IMR-90 (cell line): ENCODE results near the gene CDYL2. TPM values are rescaled to one million over a fixed set of nuclear protein-coding genes. Genes with fewer than 3 reads are reported as not detected.

Experiments
- ATAC-seq: fragments of 200-7000 bp; cut with Tn5 transposase; 2 replicates; pipeline ENCODE4 v1.9.1; 2020; ENCODE audit warnings: low read depth, mild to moderate bottlenecking, moderate library complexity
- BruUV-seq: library from RNA; stranded (reverse); fragments of 400-500 nt; replicated peaks from 2 replicates; lab custom pipeline; 2021; lab: Mats Ljungman, UMichigan
- CTCF ChIA-PET: fragments of 300-600 bp; formaldehyde crosslinking; extraction: SDS; loops from one replicate; lab custom pipeline; 2021; ENCODE audit warnings: antibody characterized with exemption; lab: Yijun Ruan, JAX
- POLR2A ChIA-PET: fragments of 300-600 bp; sonication (Branson Sonifier 250); formaldehyde crosslinking; loops from one replicate; lab custom pipeline; 2022; ENCODE audit warnings: antibody characterized with exemption; ENCODE audit not compliant: unreplicated experiment; lab: Charles Lee
- DNase-seq: peaks from one replicate; pipeline ENCODE4 v3.0.0; 2013
- H2AFZ ChIP-seq: replicated peaks from 2 replicates; pipeline ENCODE3; 2013; ENCODE audit warnings: low read length, mild to moderate bottlenecking; ENCODE audit not compliant: poor library complexity
- H2AK5ac ChIP-seq: 2 replicates; pipeline ENCODE4 v1.6.1; 2013; ENCODE audit warnings: low read depth, low read length, inconsistent platforms
- H2AK9ac ChIP-seq: replicated peaks from 2 replicates; pipeline ENCODE3; 2013; ENCODE audit warnings: mild to moderate bottlenecking, low read depth, low read length, moderate library complexity; ENCODE audit not compliant: poor library complexity
- H2BK120ac ChIP-seq: 2 replicates; pipeline ENCODE4 v1.6.1; 2013; ENCODE audit warnings: low read depth, low read length, inconsistent platforms
- H2BK15ac ChIP-seq: 3 replicates; pipeline ENCODE4 v1.6.1; 2013; ENCODE audit warnings: low read depth, low read length, inconsistent platforms
- H2BK20ac ChIP-seq: 2 replicates; pipeline ENCODE4 v1.6.1; 2013; ENCODE audit warnings: low read depth, mild to moderate bottlenecking, inconsistent platforms, low read length, moderate library complexity
- H2BK5ac ChIP-seq: 2 replicates; pipeline ENCODE4 v1.6.1; 2013; ENCODE audit warnings: mild to moderate bottlenecking, low read depth, low read length, inconsistent platforms; ENCODE audit not compliant: poor library complexity, severe bottlenecking
- H3K14ac ChIP-seq: replicated peaks from 2 replicates; pipeline ENCODE4 v1.6.1; 2013; ENCODE audit warnings: low read depth, low read length, inconsistent platforms
- H3K18ac ChIP-seq: 2 replicates; pipeline ENCODE4 v1.6.1; 2013; ENCODE audit warnings: low read depth, low read length, control low read depth
- H3K23ac ChIP-seq: 2 replicates; pipeline ENCODE4 v1.6.1; 2013; ENCODE audit warnings: low read depth, low read length, inconsistent platforms
- H3K27ac ChIP-seq: 2 replicates; pipeline ENCODE4 v1.5.1; 2013; ENCODE audit warnings: mild to moderate bottlenecking, control low read depth, low read length; ENCODE audit not compliant: insufficient read depth
- H3K27me3 ChIP-seq: 2 replicates; pipeline ENCODE4 v1.6.1; 2013; ENCODE audit warnings: low read length; ENCODE audit not compliant: control insufficient read depth, insufficient read depth
- H3K36me3 ChIP-seq: 2 replicates; pipeline ENCODE4 v1.6.1; 2013; ENCODE audit warnings: low read length, mixed read lengths; ENCODE audit not compliant: control insufficient read depth, insufficient read depth
- H3K4ac ChIP-seq: 2 replicates; pipeline ENCODE4 v1.6.1; 2013; ENCODE audit warnings: low read depth, low read length, inconsistent platforms
- H3K4me1 ChIP-seq: 2 replicates; pipeline ENCODE4 v1.6.1; 2013; ENCODE audit warnings: low read length, mixed read lengths; ENCODE audit not compliant: control insufficient read depth, insufficient read depth
- H3K4me2 ChIP-seq: 2 replicates; pipeline ENCODE4 v1.6.1; 2013; ENCODE audit warnings: low read depth, mild to moderate bottlenecking, control low read depth, low read length, moderate library complexity
- H3K4me3 ChIP-seq: 2 replicates; pipeline ENCODE4 v1.5.1; 2013; ENCODE audit warnings: low read depth, mild to moderate bottlenecking, control low read depth, low read length, moderate library complexity; ENCODE audit not compliant: insufficient read depth
- H3K56ac ChIP-seq: 2 replicates; pipeline ENCODE4 v1.6.1; 2013; ENCODE audit warnings: low read length, inconsistent platforms; ENCODE audit not compliant: insufficient read depth; ENCODE audit errors: extremely low read depth
- H3K79me1 ChIP-seq, 2 experiments: 2 replicates each; pipeline ENCODE4 v1.6.1; 2013; ENCODE audit warnings: low read length in 2 of 2, inconsistent platforms in 1 of 2, low read depth in 1 of 2
- H3K9ac ChIP-seq: 2 replicates; pipeline ENCODE4 v1.6.1; 2013; ENCODE audit warnings: low read depth, low read length, control low read depth
- H3K9me1 ChIP-seq: 2 replicates; pipeline ENCODE4 v1.6.1; 2013; ENCODE audit warnings: low read length, inconsistent platforms; ENCODE audit not compliant: insufficient read depth
- H3K9me3 ChIP-seq: 2 replicates; pipeline ENCODE4 v1.6.1; 2013; ENCODE audit warnings: low read length; ENCODE audit not compliant: control insufficient read depth, insufficient read depth
- H4K20me1 ChIP-seq: 2 replicates; pipeline ENCODE4 v1.6.1; 2013; ENCODE audit warnings: low read length, inconsistent platforms; ENCODE audit not compliant: insufficient read depth
- H4K5ac ChIP-seq: 2 replicates; pipeline ENCODE4 v1.6.1; 2013; ENCODE audit warnings: mild to moderate bottlenecking, low read depth, low read length, control low read depth
- H4K8ac ChIP-seq, 2 experiments: 2 replicates each; pipeline ENCODE4 v1.6.1; 2013; ENCODE audit warnings: low read depth in 2 of 2, low read length in 2 of 2, control low read depth in 1 of 2, inconsistent platforms in 1 of 2
- H4K91ac ChIP-seq: 2 replicates; pipeline ENCODE4 v1.6.1; 2013; ENCODE audit warnings: low read depth, low read length, inconsistent platforms; ENCODE audit not compliant: insufficient read depth
- BHLHE40 ChIP-seq: fragments of 150-350 bp; IDR thresholded peaks from 2 replicates; pipeline ENCODE4 v1.6.1; 2016; ENCODE audit warnings: mild to moderate bottlenecking, low read depth, low read length
- CHD1 ChIP-seq: IDR thresholded peaks from 2 replicates; pipeline ENCODE4 v1.6.1; 2012; ENCODE audit warnings: low read depth, low read length, improper control_type of control experiment
- CTCF ChIP-seq: conservative IDR thresholded peaks from 2 replicates; pipeline ENCODE4 v1.5.1; 2012; ENCODE audit warnings: mild to moderate bottlenecking, low read depth, low read length, improper control_type of control experiment
- MAFK ChIP-seq: IDR thresholded peaks from 2 replicates; pipeline ENCODE4 v1.6.1; 2012; ENCODE audit warnings: low read depth, low read length, improper control_type of control experiment
- MAZ ChIP-seq: IDR thresholded peaks from 2 replicates; pipeline ENCODE4 v1.6.1; 2012; ENCODE audit warnings: low read depth, mild to moderate bottlenecking, low read length, improper control_type of control experiment, moderate library complexity, borderline replicate concordance
- MXI1 ChIP-seq: IDR thresholded peaks from 2 replicates; pipeline ENCODE4 v1.6.1; 2012; ENCODE audit warnings: low read depth, mild to moderate bottlenecking, low read length, moderate library complexity, borderline replicate concordance
- NFE2L2 ChIP-seq: fragments of 150-350 bp; IDR thresholded peaks from 2 replicates; pipeline ENCODE4 v1.6.1; 2016; ENCODE audit warnings: low read depth, mild to moderate bottlenecking, low read length
- POLR2A ChIP-seq: IDR thresholded peaks from 2 replicates; pipeline ENCODE4 v1.6.1; 2012; ENCODE audit warnings: mild to moderate bottlenecking, low read depth, low read length
- SMC3 ChIP-seq: fragments of 150-350 bp; IDR thresholded peaks from 2 replicates; pipeline ENCODE4 v1.6.1; 2016; ENCODE audit warnings: low read depth, mild to moderate bottlenecking, antibody characterized with exemption, low read length, moderate library complexity
- USF2 ChIP-seq: fragments of 150-350 bp; IDR thresholded peaks from 2 replicates; pipeline ENCODE4 v1.6.1; 2017; ENCODE audit warnings: mild to moderate bottlenecking, antibody characterized with exemption, low read length, low read depth
- WGBS, 2 experiments: methylation state at CpG; one replicate each; pipeline versions ENCODE4 v1.1.5 to v1.1.7; 2013; ENCODE audit warnings: missing lambda C conversion rate in 2 of 2; ENCODE audit not compliant: insufficient read length in 1 of 2; ENCODE audit errors: extremely low coverage in 2 of 2; 5-methylcytosine and 5-hydroxymethylcytosine counted together
- dilution Hi-C: fragments of 300-500 bp; cut with HindIII; formaldehyde crosslinking; loops from one replicate; pipeline ENCODE4 v1.14.3; 2018; ENCODE audit warnings: low sequenced_read_pairs; ENCODE audit not compliant: unreplicated experiment
- in situ Hi-C: fragments of 300-500 bp; cut with MboI; formaldehyde crosslinking; loops from 3 replicates; pipeline ENCODE4 v1.14.3; 2019; ENCODE audit warnings: low sequenced_read_pairs, inconsistent platforms, mixed read lengths
- intact Hi-C: fragments of 100-400 bp; cut with micrococcal nuclease; formaldehyde crosslinking; loops from 2 replicates; pipeline ENCODE4 v1.10.0; 2022
- polyA plus RNA-seq, 3 experiments: library from polyadenylated mRNA; depleted of rRNA; stranded (reverse); fragments of >200 nt; gene quantifications; 2 replicates each; pipeline ENCODE4 v1.2.3, GENCODE V29; 2012; ENCODE audit warnings: low replicate concordance in 1 of 3
- total RNA-seq: library from RNA; depleted of rRNA; stranded (reverse); fragments of >200 nt; gene quantifications from 2 replicates; pipeline ENCODE4 v1.2.3, GENCODE V29; 2012
- TF ChIP-seq, protein P1 (sequence below): fragments of 150-350 bp; IDR thresholded peaks from 2 replicates; pipeline ENCODE4 v1.6.1; 2016; ENCODE audit warnings: low read depth, mild to moderate bottlenecking, low read length, moderate library complexity, borderline replicate concordance

CDYL2 gene
- total and polyA plus RNA-seq, 2 of the 4 experiments (the other 2 are of a cell fraction) = 1.2 to 3.9 TPM

DNA sequence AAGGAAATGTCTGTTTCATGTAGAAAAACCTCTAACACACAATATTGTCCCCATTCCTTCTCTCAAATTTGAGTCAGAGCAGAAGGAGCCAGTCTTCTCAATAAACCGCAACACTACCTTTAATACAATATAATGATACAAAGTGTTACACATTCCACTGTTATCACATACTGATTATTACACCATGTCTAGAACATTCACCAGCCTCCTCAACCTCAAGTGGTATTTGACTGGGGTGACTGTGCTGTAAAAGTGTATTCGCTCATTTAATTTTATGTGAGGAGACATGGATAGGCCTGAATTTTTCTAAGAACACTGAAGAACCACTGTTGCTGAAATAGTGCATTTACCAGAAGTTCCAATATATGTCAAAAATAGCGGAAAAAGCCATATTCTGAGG, 10.3 kb downstream of the CDYL2 start:
- H3K36me3 ChIP-seq = no peaks in the 10 kb centered on the region
- H2BK20ac ChIP-seq = no peak overlapping the region
- TF ChIP-seq CTCF = no peak
- no peak for TF ChIP-seq MAZ
- TF ChIP-seq, protein P1, sequence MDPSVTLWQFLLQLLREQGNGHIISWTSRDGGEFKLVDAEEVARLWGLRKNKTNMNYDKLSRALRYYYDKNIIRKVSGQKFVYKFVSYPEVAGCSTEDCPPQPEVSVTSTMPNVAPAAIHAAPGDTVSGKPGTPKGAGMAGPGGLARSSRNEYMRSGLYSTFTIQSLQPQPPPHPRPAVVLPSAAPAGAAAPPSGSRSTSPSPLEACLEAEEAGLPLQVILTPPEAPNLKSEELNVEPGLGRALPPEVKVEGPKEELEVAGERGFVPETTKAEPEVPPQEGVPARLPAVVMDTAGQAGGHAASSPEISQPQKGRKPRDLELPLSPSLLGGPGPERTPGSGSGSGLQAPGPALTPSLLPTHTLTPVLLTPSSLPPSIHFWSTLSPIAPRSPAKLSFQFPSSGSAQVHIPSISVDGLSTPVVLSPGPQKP = no peak
- no peak for TF ChIP-seq MXI1
- TF ChIP-seq BHLHE40 = no peak
- no peak for TF ChIP-seq CHD1
- no peak for TF ChIP-seq POLR2A
- TF ChIP-seq MAFK = no peak
- TF ChIP-seq USF2 = no peak
- TF ChIP-seq NFE2L2 = no peak
- no peak for TF ChIP-seq SMC3
- POLR2A ChIA-PET = no interaction called here
- H3K27me3 ChIP-seq = no peaks in the 10 kb centered on the region
- DNase-seq = no peak
- no peak overlapping the region for H3K4me2 ChIP-seq
- H2AK5ac ChIP-seq = no peak overlapping the region
- no peak overlapping the region for H2AK9ac ChIP-seq
- no peak overlapping the region for H3K23ac ChIP-seq
- H3K4me1 ChIP-seq = no peaks in the 10 kb centered on the region
- no peak for ATAC-seq
- H4K91ac ChIP-seq = no peak overlapping the region
- H3K4me3 ChIP-seq = no peak overlapping the region
- H3K9ac ChIP-seq = no peak overlapping the region
- no peak overlapping the region for H3K18ac ChIP-seq
- in situ Hi-C loops (no loop called here), intact Hi-C loops (no loop called here), dilution Hi-C loops (no loop called here)
- no peak overlapping the region for H4K5ac ChIP-seq
- no peaks in the 10 kb centered on the region for H3K9me3 ChIP-seq
- peaks cover 0 to 9% of the 10 kb centered on the region in 2 experiments; a peak in 1 of 4 replicates for H3K79me1 ChIP-seq
- no TSS peak for BruUV-seq
- H3K56ac ChIP-seq = no peak overlapping the region
- CTCF ChIA-PET = no interaction called here
- H2BK5ac ChIP-seq = no peak overlapping the region
- no peak overlapping the region for H4K8ac ChIP-seq
- H2BK120ac ChIP-seq = no peak overlapping the region
- H3K4ac ChIP-seq = no peak overlapping the region
- no peak overlapping the region for H3K14ac ChIP-seq
- no CpG with 5 or more reads among the region's 3 CpGs for WGBS, 2 experiments
- no peak overlapping the region for H2BK15ac ChIP-seq
- H4K20me1 ChIP-seq = no peaks in the 10 kb centered on the region; the same call in 1 of the 2 replicates
- H3K9me1 ChIP-seq = no peaks in the 10 kb centered on the region
- H3K27ac ChIP-seq = no peak overlapping the region
- H2AFZ ChIP-seq = no peak overlapping the region
